Aorta (tissue), 5 donors: ENCODE results near the gene LGALS3. TPM values are rescaled to one million over a fixed set of nuclear protein-coding genes. Genes with fewer than 3 reads are reported as not detected.
A peak's percentile ranks its signal among the peaks of the same experiment; 100 is the strongest.

ENCODE experiments used
- ATAC-seq: fragments of 200-7000 bp; cut with Tn5 transposase; one replicate; pipeline ENCODE4 v1.9.1; 2022; ENCODE audit warnings: moderate library complexity; ENCODE audit not compliant: low FRiP score
- DNase-seq, 2 donors: peaks; one replicate each; pipeline ENCODE4 v3.0.0-alpha.2; 2020
- H3K27ac ChIP-seq, 2 donors: one replicate each; pipeline ENCODE4 v1.5.1; 2013; ENCODE audit warnings: low read length in 2 of 2, mild to moderate bottlenecking in 2 of 2, moderate library complexity in 2 of 2, control low read depth in 1 of 2, inconsistent platforms in 1 of 2, low read depth in 1 of 2
- H3K27me3 ChIP-seq, 2 donors: one replicate each; pipeline ENCODE4 v1.6.1; 2013; ENCODE audit warnings: control low read depth in 1 of 2, low read length in 1 of 2, mild to moderate bottlenecking in 1 of 2, moderate library complexity in 1 of 2; ENCODE audit not compliant: insufficient read depth in 2 of 2, control insufficient read depth in 1 of 2
- H3K36me3 ChIP-seq, 2 donors: one replicate each; pipeline ENCODE4 v1.6.1; 2013; ENCODE audit warnings: control low read depth in 1 of 2, low read length in 1 of 2, mild to moderate bottlenecking in 1 of 2; ENCODE audit not compliant: insufficient read depth in 2 of 2, control insufficient read depth in 1 of 2
- H3K4me1 ChIP-seq, 2 donors: one replicate each; pipeline ENCODE4 v1.6.1; 2013; ENCODE audit warnings: low read length in 2 of 2, control low read depth in 1 of 2, mild to moderate bottlenecking in 1 of 2, moderate library complexity in 1 of 2; ENCODE audit not compliant: insufficient read depth in 2 of 2, control insufficient read depth in 1 of 2
- H3K4me3 ChIP-seq, 2 donors: one replicate each; pipeline ENCODE4 v1.5.1; 2013; ENCODE audit warnings: low read length in 2 of 2, control low read depth in 1 of 2, mild to moderate bottlenecking in 1 of 2
- H3K9me3 ChIP-seq: one replicate; pipeline ENCODE4 v1.6.1; 2013; ENCODE audit warnings: mild to moderate bottlenecking, low read length; ENCODE audit not compliant: control insufficient read depth
- WGBS, 2 donors: extraction: QIAGEN DNeasy Blood & Tissue Kit; methylation state at CpG; one replicate each; pipeline ENCODE4 v1.1.7; 2013; 5-methylcytosine and 5-hydroxymethylcytosine counted together
- intact Hi-C, 2 donors: fragments of 100-400 bp; cut with DNase I; formaldehyde crosslinking; loops; one replicate each; pipeline versions ENCODE4 v1.14.2 to v1.15.0; 2022
- polyA plus RNA-seq, 2 donors: library from polyadenylated mRNA; stranded (reverse); fragments of 200-250 nt; gene quantifications; one replicate each; pipeline ENCODE4 v1.2.3, GENCODE V29; 2013
- total RNA-seq, 2 donors: library from RNA; stranded (reverse); fragmentation: NEBNext Ultra II Directional; extraction: Animal tissue kit (Norgen Biotek cat#: 25700); gene quantifications; one replicate each; pipeline ENCODE4 v1.2.1, GENCODE V29; 2021
- donor health status: healthy with polysubstance abuse.
- donor health status: Bipolar disorder and iron deficiency.
- donor health status: DM: no; HTN: no; CAD: no.
- donor health status: DM: no; HTN: no; CAD: no.
- donor health status: DM: yes; HTN: yes; CAD: no.

Gene LGALS3
- total and polyA plus RNA-seq, 4 donors = 104 to 547 (median 213) TPM

DNA sequence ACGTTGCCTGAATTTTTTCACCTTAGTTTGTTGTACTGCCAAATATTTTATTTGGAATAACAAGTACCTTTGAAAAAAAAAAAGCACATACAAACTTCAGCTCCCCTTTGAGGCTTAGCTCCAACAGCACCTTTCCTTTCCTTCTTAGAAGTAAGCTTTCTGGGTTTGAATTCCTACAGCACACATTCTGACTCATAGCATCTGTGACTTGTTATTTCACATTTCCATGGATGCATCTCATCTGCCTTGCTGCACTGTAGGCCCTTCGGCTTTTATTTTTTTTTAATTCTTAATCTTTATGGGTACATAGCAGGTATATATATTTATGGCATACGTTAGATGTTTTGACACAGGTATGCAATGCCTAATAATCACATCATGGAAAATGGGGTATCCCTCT is 7.2 kb downstream of the LGALS3 start:
- Histone ChIP-seq H3K36me3 (peaks cover 5 to 7% of the 10 kb centered on the region in 2 donors), H3K27ac (no peak overlapping the region), H3K27me3 (no peaks in the 10 kb centered on the region), H3K9me3 (no peaks in the 10 kb centered on the region), H3K4me3 (no peak overlapping the region), H3K4me1 (peaks cover 0 to 6% of the 10 kb centered on the region in 2 donors)
- ATAC-seq (no peak), DNase-seq (no peak)
- WGBS, 2 donors = 43 to 56% methylated on average over 3 of the region's 3 CpGs
- intact Hi-C loops = loop anchor here in 1 of 2 donors (5.0 kb wide), 1 partner anchor 34 kb away; no protein-coding TSS in a partner anchor

DNA sequence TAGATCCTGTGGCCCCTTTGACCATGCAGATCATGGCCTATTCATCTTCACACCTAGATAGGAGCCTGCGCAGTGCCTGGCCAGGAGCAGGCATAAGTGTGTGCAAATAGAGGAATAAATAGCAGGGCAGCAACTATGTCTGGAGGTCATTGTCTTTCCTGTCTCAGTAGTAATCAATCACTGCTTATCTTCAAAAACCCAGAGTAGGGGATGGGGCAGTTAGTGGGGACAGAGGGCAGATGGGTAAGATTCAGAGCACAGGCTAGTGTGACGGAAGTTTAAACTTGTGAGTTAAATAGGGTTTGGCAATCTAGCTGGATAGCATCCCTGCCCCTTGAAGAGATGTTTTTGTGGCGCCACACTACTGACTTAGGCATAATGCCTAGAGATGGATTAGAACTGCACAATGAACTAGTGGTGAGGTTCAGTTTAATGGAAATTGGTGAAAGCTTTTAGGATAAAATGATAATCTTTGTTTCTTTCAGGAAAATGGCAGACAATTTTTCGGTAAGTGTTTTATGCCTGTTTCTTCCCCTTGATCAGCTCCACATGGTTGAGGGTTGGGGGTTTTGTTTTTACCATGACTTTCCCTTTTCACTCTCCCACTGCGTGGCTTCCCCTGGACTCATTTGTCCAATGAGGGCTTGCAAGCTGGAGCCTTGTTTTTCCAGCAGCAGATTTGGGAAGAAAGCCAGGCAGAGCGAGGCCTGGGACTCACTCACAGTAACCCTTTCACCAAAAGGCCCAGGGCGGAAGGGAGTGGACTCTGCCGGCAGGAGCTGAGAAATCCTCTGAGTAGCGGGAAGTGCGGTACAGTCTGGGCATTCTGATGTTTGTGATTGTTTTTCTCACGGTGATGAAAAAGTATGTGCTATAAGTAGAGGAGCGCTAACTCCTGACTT is 8.1 kb downstream of the LGALS3 start:
- intact Hi-C loops = loop anchor here in 1 of 2 donors (5.0 kb wide), 1 partner anchor 35 kb away; no protein-coding TSS in a partner anchor
- peak; percentile 87 to 88 for DNase-seq
- H3K27me3 ChIP-seq = no peaks in the 10 kb centered on the region
- peak; percentile 86 for ATAC-seq
- H3K9me3 ChIP-seq = no peaks in the 10 kb centered on the region
- H3K36me3 ChIP-seq = peaks cover 5 to 14% of the 10 kb centered on the region in 2 donors
- WGBS, 2 donors = 9 to 18% methylated on average over 12 of the region's 12 CpGs
- H3K4me3 ChIP-seq = peak overlapping the region in 1 of 2 donors; percentile 6
- peaks cover 0 to 6% of the 10 kb centered on the region in 2 donors for H3K4me1 ChIP-seq
- peak overlapping the region; percentile 77 to 80 for H3K27ac ChIP-seq

DNA sequence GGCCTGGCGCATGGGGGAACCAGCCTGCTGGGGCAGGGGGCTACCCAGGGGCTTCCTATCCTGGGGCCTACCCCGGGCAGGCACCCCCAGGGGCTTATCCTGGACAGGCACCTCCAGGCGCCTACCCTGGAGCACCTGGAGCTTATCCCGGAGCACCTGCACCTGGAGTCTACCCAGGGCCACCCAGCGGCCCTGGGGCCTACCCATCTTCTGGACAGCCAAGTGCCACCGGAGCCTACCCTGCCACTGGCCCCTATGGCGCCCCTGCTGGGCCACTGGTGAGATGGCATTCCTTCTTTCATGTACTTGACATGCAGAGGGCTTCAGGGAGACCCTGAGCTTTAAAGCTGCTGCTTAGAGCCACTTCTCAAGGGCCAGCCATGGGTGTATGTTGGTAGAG is 9.0 kb downstream of the LGALS3 start:
- ATAC-seq (peak; percentile 13), DNase-seq (no peak)
- 88 to 89% methylated on average over 7 of the region's 7 CpGs for WGBS, 2 donors
- Histone ChIP-seq H3K9me3 (no peaks in the 10 kb centered on the region), H3K27ac (peak overlapping the region in 1 of 2 donors; percentile 48), H3K27me3 (no peaks in the 10 kb centered on the region), H3K4me1 (peaks cover 0 to 6% of the 10 kb centered on the region in 2 donors), H3K36me3 (peaks cover 6 to 14% of the 10 kb centered on the region in 2 donors), H3K4me3 (no peak overlapping the region)
- intact Hi-C loops = loop anchor here in 1 of 2 donors (5.0 kb wide), 1 partner anchor 36 kb away; no protein-coding TSS in a partner anchor

DNA sequence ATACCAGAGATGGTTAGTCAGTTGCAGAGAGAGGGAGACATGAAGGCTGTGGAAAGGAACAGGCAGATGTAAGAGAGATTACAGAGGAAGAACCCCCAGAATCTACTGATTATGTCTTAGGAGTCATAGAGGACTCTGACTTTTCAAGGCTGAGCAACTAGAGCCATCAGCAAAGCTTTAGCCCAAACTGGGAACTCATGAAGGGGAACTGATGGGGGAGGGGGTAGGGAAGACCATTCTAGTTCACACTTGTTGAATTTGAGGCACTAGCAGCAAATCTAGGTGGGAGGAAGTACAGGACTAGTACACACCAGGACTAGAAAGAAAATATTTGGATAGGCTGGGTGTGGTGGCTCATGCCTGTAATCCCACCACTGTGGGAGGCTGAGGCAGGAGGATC is 10.1 kb downstream of the LGALS3 start:
- no peak overlapping the region for H3K4me3 ChIP-seq
- H3K4me1 ChIP-seq = peaks cover 0 to 6% of the 10 kb centered on the region in 2 donors
- H3K36me3 ChIP-seq = peaks cover 9 to 14% of the 10 kb centered on the region in 2 donors
- DNase-seq = no peak
- intact Hi-C loops = loop anchor here in 1 of 2 donors (5.0 kb wide), 1 partner anchor 37 kb away; no protein-coding TSS in a partner anchor
- ATAC-seq = no peak
- no peaks in the 10 kb centered on the region for H3K27me3 ChIP-seq
- H3K9me3 ChIP-seq = no peaks in the 10 kb centered on the region
- peak overlapping the region in 1 of 2 donors; percentile 30 for H3K27ac ChIP-seq

DNA sequence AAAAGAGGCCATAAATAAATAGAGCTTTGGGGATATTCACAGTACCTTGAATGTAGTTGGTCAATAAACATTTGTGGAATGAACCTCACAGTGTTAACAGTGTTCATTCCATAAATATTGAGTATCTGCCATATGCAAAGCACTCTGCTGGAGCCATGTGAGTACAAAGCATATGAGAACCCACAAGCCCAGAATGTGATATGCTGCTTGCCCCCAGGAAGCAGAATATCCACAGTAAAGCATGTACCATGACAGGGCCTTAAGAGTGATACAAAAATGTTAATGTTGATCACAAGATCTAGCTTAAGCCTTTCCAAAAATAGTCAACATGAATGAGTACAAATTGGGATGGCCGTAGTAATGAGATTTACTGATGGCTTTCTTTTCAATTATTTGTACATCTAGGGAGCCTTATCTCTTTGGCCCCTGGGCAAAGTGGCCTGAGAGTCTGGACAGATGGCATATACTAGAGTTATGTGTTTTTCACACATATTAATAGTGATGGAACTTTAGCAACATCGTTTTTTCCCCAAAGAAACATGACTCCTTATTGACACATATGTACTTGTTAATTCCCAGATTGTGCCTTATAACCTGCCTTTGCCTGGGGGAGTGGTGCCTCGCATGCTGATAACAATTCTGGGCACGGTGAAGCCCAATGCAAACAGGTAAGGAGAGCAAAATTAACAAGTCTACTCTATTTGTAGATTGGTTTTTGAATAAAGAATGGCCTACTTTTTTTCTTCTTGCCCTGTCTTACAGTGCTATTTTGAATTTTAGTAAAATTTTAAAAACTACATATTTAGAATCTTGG is 10.9 kb downstream of the LGALS3 start:
- DNase-seq (no peak), ATAC-seq (no peak)
- H3K36me3 ChIP-seq = peaks cover 9 to 14% of the 10 kb centered on the region in 2 donors
- H3K4me3 ChIP-seq = no peak overlapping the region
- no peak overlapping the region for H3K27ac ChIP-seq
- intact Hi-C loops = loop anchor here in 1 of 2 donors (5.0 kb wide), 1 partner anchor 38 kb away; no protein-coding TSS in a partner anchor
- peaks cover 0 to 6% of the 10 kb centered on the region in 2 donors for H3K4me1 ChIP-seq
- H3K9me3 ChIP-seq = no peaks in the 10 kb centered on the region
- no peaks in the 10 kb centered on the region for H3K27me3 ChIP-seq
- 93 to 95% methylated on average over 4 of the region's 4 CpGs for WGBS, 2 donors

DNA sequence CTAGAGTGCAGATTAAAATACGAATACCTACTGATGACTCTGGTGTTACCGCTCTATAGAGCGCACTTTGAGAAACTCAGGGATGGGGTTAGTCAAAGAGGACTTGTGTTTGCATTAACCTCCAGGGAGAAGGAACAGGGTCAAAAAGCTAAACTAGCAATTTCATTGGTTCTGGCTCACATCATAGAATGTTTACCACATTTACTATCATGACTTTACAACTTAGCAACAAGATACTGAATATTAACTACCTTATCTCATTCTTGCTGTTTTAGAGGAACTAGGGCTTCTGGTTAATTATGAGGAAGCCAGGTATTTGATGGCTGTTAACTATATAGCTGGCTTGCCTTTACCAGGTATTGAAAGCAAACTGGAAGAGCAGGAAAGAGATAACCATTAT is 12.8 kb downstream of the LGALS3 start:
- peaks cover 12 to 14% of the 10 kb centered on the region in 2 donors for H3K36me3 ChIP-seq
- no peak overlapping the region for H3K4me3 ChIP-seq
- peaks cover 0 to 3% of the 10 kb centered on the region in 2 donors for H3K4me1 ChIP-seq
- H3K27ac ChIP-seq = no peak overlapping the region
- H3K27me3 ChIP-seq = no peaks in the 10 kb centered on the region
- intact Hi-C loops = no loop called here
- DNase-seq (no peak), ATAC-seq (no peak)
- no peaks in the 10 kb centered on the region for H3K9me3 ChIP-seq
- 93 to 95% methylated on average over 3 of the region's 3 CpGs for WGBS, 2 donors

DNA sequence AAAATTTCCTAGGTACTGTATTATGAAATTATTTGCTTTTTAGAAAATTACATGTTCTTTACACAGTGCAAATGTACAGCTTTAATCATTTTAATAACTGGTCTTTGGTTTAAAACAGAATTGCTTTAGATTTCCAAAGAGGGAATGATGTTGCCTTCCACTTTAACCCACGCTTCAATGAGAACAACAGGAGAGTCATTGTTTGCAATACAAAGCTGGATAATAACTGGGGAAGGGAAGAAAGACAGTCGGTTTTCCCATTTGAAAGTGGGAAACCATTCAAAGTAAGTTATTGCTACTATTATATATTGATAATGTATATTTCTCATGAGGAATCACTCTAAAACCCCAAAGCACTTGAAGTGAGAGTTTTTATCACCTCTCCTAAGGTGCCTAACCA is 13.4 kb downstream of the LGALS3 start:
- peaks cover 12 to 14% of the 10 kb centered on the region in 2 donors for H3K36me3 ChIP-seq
- no peak for ATAC-seq
- H3K27ac ChIP-seq = no peak overlapping the region
- no peak for DNase-seq
- 87 to 91% methylated on average over 2 of the region's 2 CpGs for WGBS, 2 donors
- intact Hi-C loops = no loop called here
- no peak overlapping the region for H3K4me3 ChIP-seq
- no peaks in the 10 kb centered on the region for H3K9me3 ChIP-seq
- no peaks in the 10 kb centered on the region for H3K4me1 ChIP-seq
- no peaks in the 10 kb centered on the region for H3K27me3 ChIP-seq

DNA sequence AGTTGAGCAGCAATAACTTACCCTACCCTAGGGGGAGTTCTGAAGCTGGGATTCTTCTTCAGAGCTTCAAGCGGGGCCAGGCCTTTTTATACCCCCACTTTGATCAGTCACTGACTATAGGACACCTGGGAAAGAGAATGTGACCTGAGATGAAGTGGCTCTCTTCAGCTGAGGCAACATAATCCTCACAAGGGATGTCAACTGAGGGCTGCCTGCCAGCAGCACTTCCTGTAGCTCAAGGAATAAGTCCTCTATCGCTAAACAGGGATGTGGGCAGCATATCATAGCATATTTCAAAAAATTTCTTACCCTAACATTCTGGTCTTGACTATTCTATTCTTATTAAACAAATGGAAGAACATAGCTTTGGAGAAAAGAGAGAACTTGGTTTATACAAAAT is 17.4 kb downstream of the LGALS3 start:
- intact Hi-C loops = no loop called here
- ATAC-seq (no peak), DNase-seq (no peak)
- no peak overlapping the region for H3K27ac ChIP-seq
- H3K36me3 ChIP-seq = peaks cover 7 to 8% of the 10 kb centered on the region in 2 donors
- no peaks in the 10 kb centered on the region for H3K27me3 ChIP-seq
- H3K4me1 ChIP-seq = no peaks in the 10 kb centered on the region
- H3K4me3 ChIP-seq = no peak overlapping the region
- no peaks in the 10 kb centered on the region for H3K9me3 ChIP-seq
- 69 to 77% methylated on average over 2 of the region's 2 CpGs for WGBS, 2 donors
